Lower leg skin (tissue), 4 donors: ENCODE measurements around the gene ISYNA1. TPM values are rescaled to one million over a fixed set of nuclear protein-coding genes. Genes with fewer than 3 reads are reported as not detected.

ENCODE experiments used
- DNase-seq, 2 donors: peaks; one replicate each; pipeline ENCODE4 v3.0.0-alpha.2; 2019; ENCODE audit warnings: low spot score in 2 of 2
- H3K4me3 ChIP-seq: fragments of 200-600 bp; sonication (generic); 2 replicates; pipeline ENCODE4 v1.5.1; 2017; ENCODE audit warnings: mild to moderate bottlenecking, low read depth; ENCODE audit not compliant: poor library complexity, severe bottlenecking
- CTCF ChIP-seq, 3 donors: fragments of 450-650 bp; IDR thresholded peaks; one replicate each; pipeline ENCODE4 v1.5.1; 2016; ENCODE audit warnings: antibody characterized with exemption in 3 of 3, mild to moderate bottlenecking in 3 of 3, moderate library complexity in 2 of 3
- POLR2A ChIP-seq, 2 donors: fragments of 450-650 bp; IDR thresholded peaks; one replicate each; pipeline ENCODE4 v1.6.1; 2016 to 2017; ENCODE audit warnings: antibody characterized with exemption in 2 of 2, mild to moderate bottlenecking in 1 of 2, moderate library complexity in 1 of 2
- WGBS, 2 donors: methylation state at CpG; one replicate each; pipeline ENCODE4 v1.1.5; 2018; 5-methylcytosine and 5-hydroxymethylcytosine counted together
- intact Hi-C: fragments of 100-400 bp; cut with DNase I; formaldehyde crosslinking; loops from one replicate; pipeline ENCODE4 v1.15.0; 2023; ENCODE audit warnings: low total_unique reads
- total RNA-seq, 4 donors: library from RNA; depleted of rRNA; stranded (reverse); fragments of >200 nt; gene quantifications; one replicate each; pipeline ENCODE4 v1.1.0, GENCODE V29; 2016

Gene ISYNA1
- total RNA-seq, 4 donors from 2014 or later = 16.9 to 29.9 (median 22.3) TPM

GRCh38 chr19:18475762-18476331 lies 37.9 kb upstream of the ISYNA1 start:
- TF ChIP-seq CTCF (IDR thresholded peaks at IDR 0.05) = no peak
- no peak for TF ChIP-seq POLR2A (IDR thresholded peaks at IDR 0.05)
- intact Hi-C loops = no loop called here
- no peak overlapping the region for H3K4me3 ChIP-seq
- DNase-seq = no peak
- 83% methylated on average over 19 of the region's 19 CpGs for WGBS, 2 donors

GRCh38 chr19:18475004-18475453 lies 37.1 kb upstream of the ISYNA1 start:
- DNase-seq = no peak
- 65 to 75% methylated on average over 5 of the region's 5 CpGs for WGBS, 2 donors

GRCh38 chr19:18474366-18474887 lies 36.5 kb upstream of the ISYNA1 start:
- no peak for DNase-seq
- intact Hi-C loops = no loop called here
- TF ChIP-seq CTCF (IDR thresholded peaks at IDR 0.05) (no peak), POLR2A (IDR thresholded peaks at IDR 0.05) (no peak)
- 92 to 95% methylated on average over 13 of the region's 13 CpGs for WGBS, 2 donors
- H3K4me3 ChIP-seq = no peak overlapping the region

More at GRCh38 chr19:18475004-18475453, 37.1 kb upstream of the ISYNA1 start:
- intact Hi-C loops = no loop called here
- no peak for TF ChIP-seq POLR2A (IDR thresholded peaks at IDR 0.05)
- TF ChIP-seq CTCF (IDR thresholded peaks at IDR 0.05) = no peak
- no peak overlapping the region for H3K4me3 ChIP-seq

- TF ChIP-seq POLR2A (IDR thresholded peaks at IDR 0.05) (no peak), CTCF (IDR thresholded peaks at IDR 0.05) (no peak)
- no peak overlapping the region for H3K4me3 ChIP-seq
- intact Hi-C loops = no loop called here
- 91 to 94% methylated on average over 8 of the region's 8 CpGs for WGBS, 2 donors
- no peak for DNase-seq
Observed at GRCh38 chr19:18473706-18474087, 35.8 kb upstream of the ISYNA1 start.

GRCh38 chr19:18473003-18473705 lies 35.2 kb upstream of the ISYNA1 start:
- no peak for TF ChIP-seq CTCF (IDR thresholded peaks at IDR 0.05)
- no peak for TF ChIP-seq POLR2A (IDR thresholded peaks at IDR 0.05)
- H3K4me3 ChIP-seq = no peak overlapping the region
- 77 to 81% methylated on average over 8 of the region's 8 CpGs for WGBS, 2 donors
- intact Hi-C loops = no loop called here
- DNase-seq = no peak
